GM23338 (cell line): ENCODE data around the gene APOBEC2. TPM values are rescaled to one million over a fixed set of nuclear protein-coding genes. Genes with fewer than 3 reads are reported as not detected.

ENCODE experiments used
- ATAC-seq: fragments of 200-7000 bp; cut with Tn5 transposase; 3 replicates; pipeline ENCODE4 v1.9.1; 2020
- DNase-seq: peaks from one replicate; pipeline ENCODE4 v3.0.0-alpha.2; 2015; ENCODE audit warnings: low spot score
- H2AFZ ChIP-seq: fragments of 200-600 bp; sonication (generic); 2 replicates; pipeline ENCODE4 v1.8.0; 2016; ENCODE audit warnings: antibody characterized with exemption, mild to moderate bottlenecking, moderate library complexity
- H3F3A ChIP-seq: fragments of 200-600 bp; sonication (generic); replicated peaks from 2 replicates; pipeline ENCODE4 v1.8.0; 2017; ENCODE audit warnings: antibody characterized with exemption, mixed run types, low read depth
- H3K27ac ChIP-seq: fragments of 200-600 bp; sonication (generic); 2 replicates; pipeline ENCODE4 v1.6.1; 2016; ENCODE audit warnings: low read depth
- H3K27me3 ChIP-seq: fragments of 200-600 bp; sonication (generic); 2 replicates; pipeline ENCODE4 v1.8.0; 2016; ENCODE audit warnings: mild to moderate bottlenecking, mixed run types, moderate library complexity; ENCODE audit not compliant: insufficient read depth
- H3K36me3 ChIP-seq: fragments of 200-600 bp; sonication (generic); 2 replicates; pipeline ENCODE4 v1.8.0; 2016; ENCODE audit warnings: mild to moderate bottlenecking; ENCODE audit not compliant: insufficient read depth
- H3K4me1 ChIP-seq: fragments of 200-600 bp; sonication (generic); 2 replicates; pipeline ENCODE4 v1.8.0; 2016; ENCODE audit warnings: mild to moderate bottlenecking, moderate library complexity; ENCODE audit not compliant: insufficient read depth
- H3K4me2 ChIP-seq: fragments of 200-600 bp; sonication (generic); 2 replicates; pipeline ENCODE4 v1.7.1; 2017; ENCODE audit warnings: mixed run types
- H3K4me3 ChIP-seq: fragments of 200-600 bp; sonication (generic); 2 replicates; pipeline ENCODE4 v1.6.1; 2016; ENCODE audit warnings: mixed run types
- H3K79me2 ChIP-seq: fragments of 200-600 bp; sonication (generic); replicated peaks from 2 replicates; pipeline ENCODE4 v1.8.0; 2017; ENCODE audit warnings: mild to moderate bottlenecking; ENCODE audit not compliant: insufficient read depth
- H3K9me2 ChIP-seq: fragments of 200-600 bp; sonication (generic); 2 replicates; pipeline ENCODE4 v1.8.0; 2017; ENCODE audit not compliant: insufficient read depth
- H4K20me1 ChIP-seq: fragments of 200-600 bp; sonication (generic); replicated peaks from 2 replicates; pipeline ENCODE4 v1.8.0; 2017; ENCODE audit warnings: mild to moderate bottlenecking; ENCODE audit not compliant: insufficient read depth
- H3K27ac Mint-ChIP-seq: 2 replicates; pipeline ENCODE4 v1.8.0; 2020; ENCODE audit warnings: inconsistent platforms, mild to moderate bottlenecking, moderate library complexity, mixed read lengths
- H3K27me3 Mint-ChIP-seq: 3 replicates; pipeline ENCODE4 v1.8.0; 2022; ENCODE audit warnings: low read depth, mild to moderate bottlenecking, moderate library complexity, mixed read lengths, inconsistent platforms; ENCODE audit not compliant: insufficient read depth, poor library complexity
- H3K36me3 Mint-ChIP-seq: 3 replicates; pipeline ENCODE4 v1.8.0; 2021; ENCODE audit warnings: low read depth, mild to moderate bottlenecking, inconsistent platforms, moderate library complexity, mixed read lengths
- H3K4me1 Mint-ChIP-seq: 3 replicates; pipeline ENCODE4 v1.8.0; 2020; ENCODE audit warnings: mild to moderate bottlenecking, inconsistent platforms, mixed read lengths
- H3K4me3 Mint-ChIP-seq: 3 replicates; pipeline ENCODE4 v1.8.0; 2021; ENCODE audit warnings: moderate library complexity, mild to moderate bottlenecking, inconsistent platforms, mixed read lengths
- H3K9me3 Mint-ChIP-seq: 3 replicates; pipeline ENCODE4 v1.8.0; 2020; ENCODE audit warnings: moderate library complexity, mild to moderate bottlenecking, inconsistent platforms, mixed read lengths
- CTCF ChIP-seq, 2 experiments: fragments of 200-600 bp in 1 of 2; sonication (generic) in 1 of 2; conservative IDR thresholded peaks; 2 replicates each; pipeline versions ENCODE4 v1.5.1 to v1.6.1; 2016 to 2017; ENCODE audit warnings: antibody characterized with exemption in 2 of 2, low read depth in 2 of 2, mild to moderate bottlenecking in 2 of 2, moderate library complexity in 1 of 2
- EZH2phosphoT487 ChIP-seq: fragments of 200-600 bp; sonication (generic); IDR thresholded peaks from one replicate; pipeline ENCODE4 v1.8.1; 2018; ENCODE audit warnings: antibody characterized with exemption; ENCODE audit not compliant: unreplicated experiment
- REST ChIP-seq: IDR thresholded peaks from one replicate; pipeline ENCODE4 v1.6.1; 2018; ENCODE audit warnings: antibody characterized with exemption; ENCODE audit not compliant: unreplicated experiment
- polyA plus RNA-seq: library from polyadenylated mRNA; unstranded; fragments of >200 nt; fragmentation: Nextera tagmentation; extraction: Ambion mirVana; gene quantifications from 2 replicates; pipeline ENCODE4 v1.2.1, GENCODE V29; 2016
- total RNA-seq: library from RNA; depleted of rRNA; stranded (reverse); fragments of >200 nt; shearing (Covaris generic); gene quantifications from 2 replicates; pipeline ENCODE4 v1.2.3, GENCODE V29; 2014
- TF ChIP-seq, protein P1 (sequence below): fragments of 250-450 bp; sonication (Bioruptor Pico); IDR thresholded peaks from 2 replicates; pipeline ENCODE4 v1.5.0; 2020; ENCODE audit warnings: mild to moderate bottlenecking, moderate library complexity

Gene APOBEC2
- total and polyA plus RNA-seq, 2 experiments from 2014 or later = 2.4 TPM; not detected in 1

- Histone ChIP-seq H3K4me1 (no peaks in the 10 kb centered on the region; the same call in 1 of the 2 replicates), H3K9me2 (no peaks in the 10 kb centered on the region), H3K27ac (no peak within 1 kb of the TSS), H4K20me1 (no peaks in the 10 kb centered on the region), H3K4me3 (no peak within 1 kb of the TSS), H3K79me2 (no peaks in the 10 kb centered on the region), H2AFZ (peak within 1 kb of the TSS; percentile 81; the same call in 1 of the 2 replicates), H3K36me3 (no peaks in the 10 kb centered on the region; the same call in 1 of the 2 replicates), H3F3A (no peaks in the 10 kb centered on the region), H3K27me3 (no peaks in the 10 kb centered on the region), H3K4me2 (peak within 1 kb of the TSS; percentile 60; the same call in 1 of the 2 replicates)
- Mint-ChIP-seq H3K4me1 (peaks cover 13% of the 10 kb centered on the region), H3K9me3 (no peaks in the 10 kb centered on the region), H3K27me3 (peaks cover 5% of the 10 kb centered on the region), H3K4me3 (no peak within 1 kb of the TSS), H3K27ac (no peak within 1 kb of the TSS), H3K36me3 (no peaks in the 10 kb centered on the region)
- DNase-seq (peak; percentile 88), ATAC-seq (peak; percentile 90)
- TF ChIP-seq, protein P1, sequence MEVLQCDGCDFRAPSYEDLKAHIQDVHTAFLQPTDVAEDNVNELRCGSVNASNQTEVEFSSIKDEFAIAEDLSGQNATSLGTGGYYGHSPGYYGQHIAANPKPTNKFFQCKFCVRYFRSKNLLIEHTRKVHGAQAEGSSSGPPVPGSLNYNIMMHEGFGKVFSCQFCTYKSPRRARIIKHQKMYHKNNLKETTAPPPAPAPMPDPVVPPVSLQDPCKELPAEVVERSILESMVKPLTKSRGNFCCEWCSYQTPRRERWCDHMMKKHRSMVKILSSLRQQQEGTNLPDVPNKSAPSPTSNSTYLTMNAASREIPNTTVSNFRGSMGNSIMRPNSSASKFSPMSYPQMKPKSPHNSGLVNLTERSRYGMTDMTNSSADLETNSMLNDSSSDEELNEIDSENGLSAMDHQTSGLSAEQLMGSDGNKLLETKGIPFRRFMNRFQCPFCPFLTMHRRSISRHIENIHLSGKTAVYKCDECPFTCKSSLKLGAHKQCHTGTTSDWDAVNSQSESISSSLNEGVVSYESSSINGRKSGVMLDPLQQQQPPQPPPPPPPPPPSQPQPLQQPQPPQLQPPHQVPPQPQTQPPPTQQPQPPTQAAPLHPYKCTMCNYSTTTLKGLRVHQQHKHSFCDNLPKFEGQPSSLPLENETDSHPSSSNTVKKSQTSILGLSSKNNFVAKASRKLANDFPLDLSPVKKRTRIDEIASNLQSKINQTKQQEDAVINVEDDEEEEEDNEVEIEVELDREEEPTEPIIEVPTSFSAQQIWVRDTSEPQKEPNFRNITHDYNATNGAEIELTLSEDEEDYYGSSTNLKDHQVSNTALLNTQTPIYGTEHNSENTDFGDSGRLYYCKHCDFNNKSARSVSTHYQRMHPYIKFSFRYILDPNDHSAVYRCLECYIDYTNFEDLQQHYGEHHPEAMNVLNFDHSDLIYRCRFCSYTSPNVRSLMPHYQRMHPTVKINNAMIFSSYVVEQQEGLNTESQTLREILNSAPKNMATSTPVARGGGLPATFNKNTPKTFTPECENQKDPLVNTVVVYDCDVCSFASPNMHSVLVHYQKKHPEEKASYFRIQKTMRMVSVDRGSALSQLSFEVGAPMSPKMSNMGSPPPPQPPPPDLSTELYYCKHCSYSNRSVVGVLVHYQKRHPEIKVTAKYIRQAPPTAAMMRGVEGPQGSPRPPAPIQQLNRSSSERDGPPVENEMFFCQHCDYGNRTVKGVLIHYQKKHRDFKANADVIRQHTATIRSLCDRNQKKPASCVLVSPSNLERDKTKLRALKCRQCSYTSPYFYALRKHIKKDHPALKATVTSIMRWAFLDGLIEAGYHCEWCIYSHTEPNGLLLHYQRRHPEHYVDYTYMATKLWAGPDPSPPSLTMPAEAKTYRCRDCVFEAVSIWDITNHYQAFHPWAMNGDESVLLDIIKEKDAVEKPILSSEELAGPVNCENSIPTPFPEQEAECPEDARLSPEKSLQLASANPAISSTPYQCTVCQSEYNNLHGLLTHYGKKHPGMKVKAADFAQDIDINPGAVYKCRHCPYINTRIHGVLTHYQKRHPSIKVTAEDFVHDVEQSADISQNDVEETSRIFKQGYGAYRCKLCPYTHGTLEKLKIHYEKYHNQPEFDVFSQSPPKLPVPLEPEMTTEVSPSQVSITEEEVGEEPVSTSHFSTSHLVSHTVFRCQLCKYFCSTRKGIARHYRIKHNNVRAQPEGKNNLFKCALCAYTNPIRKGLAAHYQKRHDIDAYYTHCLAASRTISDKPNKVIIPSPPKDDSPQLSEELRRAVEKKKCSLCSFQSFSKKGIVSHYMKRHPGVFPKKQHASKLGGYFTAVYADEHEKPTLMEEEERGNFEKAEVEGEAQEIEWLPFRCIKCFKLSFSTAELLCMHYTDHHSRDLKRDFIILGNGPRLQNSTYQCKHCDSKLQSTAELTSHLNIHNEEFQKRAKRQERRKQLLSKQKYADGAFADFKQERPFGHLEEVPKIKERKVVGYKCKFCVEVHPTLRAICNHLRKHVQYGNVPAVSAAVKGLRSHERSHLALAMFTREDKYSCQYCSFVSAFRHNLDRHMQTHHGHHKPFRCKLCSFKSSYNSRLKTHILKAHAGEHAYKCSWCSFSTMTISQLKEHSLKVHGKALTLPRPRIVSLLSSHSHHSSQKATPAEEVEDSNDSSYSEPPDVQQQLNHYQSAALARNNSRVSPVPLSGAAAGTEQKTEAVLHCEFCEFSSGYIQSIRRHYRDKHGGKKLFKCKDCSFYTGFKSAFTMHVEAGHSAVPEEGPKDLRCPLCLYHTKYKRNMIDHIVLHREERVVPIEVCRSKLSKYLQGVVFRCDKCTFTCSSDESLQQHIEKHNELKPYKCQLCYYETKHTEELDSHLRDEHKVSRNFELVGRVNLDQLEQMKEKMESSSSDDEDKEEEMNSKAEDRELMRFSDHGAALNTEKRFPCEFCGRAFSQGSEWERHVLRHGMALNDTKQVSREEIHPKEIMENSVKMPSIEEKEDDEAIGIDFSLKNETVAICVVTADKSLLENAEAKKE (CRISPR knock-in tag) = no peak
- no peak for TF ChIP-seq REST
- TF ChIP-seq CTCF (conservative IDR thresholded peaks at IDR 0.05; ENCODE audit: low read depth in 2 of 2) = peak; percentile 86 to 94
- no peak for TF ChIP-seq EZH2phosphoT487
Measured at GRCh38 chr6:41039060-41039998, 13.7 kb upstream of the APOBEC2 start, which contains the start of gene UNC5CL. Gene UNC5CL (minus strand): TSS chr6:41039221. CDS start chr6:41035074, 4,147 bp downstream.
